GM19193 (cell line): ENCODE results near the gene APOL6.

ENCODE experiments used
- POLR2A ChIP-seq: IDR thresholded peaks from 4 replicates; pipeline ENCODE4 v1.6.1; 2011; ENCODE audit not compliant: insufficient read depth, insufficient read length; ENCODE audit errors: extremely low read depth

APOL6 gene

GRCh38 chr22:35611200-35611890 lies 36.9 kb upstream of the APOL6 start:
- no peak for TF ChIP-seq POLR2A

GRCh38 chr22:35611891-35612576 lies 36.2 kb upstream of the APOL6 start:
- no peak for TF ChIP-seq POLR2A

- TF ChIP-seq POLR2A = no peak
Measured at GRCh38 chr22:35612903-35613302, 35.3 kb upstream of the APOL6 start.

- no peak for TF ChIP-seq POLR2A
Measured at GRCh38 chr22:35614404-35614803, 33.8 kb upstream of the APOL6 start.

GRCh38 chr22:35615156-35615555 lies 33.1 kb upstream of the APOL6 start:
- TF ChIP-seq POLR2A = no peak

- TF ChIP-seq POLR2A = no peak
Measured at GRCh38 chr22:35616043-35616442, 32.2 kb upstream of the APOL6 start.

- no peak for TF ChIP-seq POLR2A
Measured at GRCh38 chr22:35617137-35617755, 31.0 kb upstream of the APOL6 start, which contains the start of gene MB. MB (minus strand) TSS chr22:35617329; CDS start chr22:35617257, 72 bp downstream.

GRCh38 chr22:35618427-35619223 lies 29.6 kb upstream of the APOL6 start:
- TF ChIP-seq POLR2A = no peak

GRCh38 chr22:35619336-35620094 lies 28.7 kb upstream of the APOL6 start:
- TF ChIP-seq POLR2A = no peak

- no peak for TF ChIP-seq POLR2A
Measured at GRCh38 chr22:35620624-35621251, 27.5 kb upstream of the APOL6 start.

- no peak for TF ChIP-seq POLR2A
Measured at GRCh38 chr22:35621451-35621850, 26.8 kb upstream of the APOL6 start.

- TF ChIP-seq POLR2A = no peak
Measured at GRCh38 chr22:35622191-35622913, 25.9 kb upstream of the APOL6 start.

GRCh38 chr22:35624547-35624946 lies 23.7 kb upstream of the APOL6 start:
- TF ChIP-seq POLR2A = no peak
